Esophagus mucosa (tissue), 1 donor: ENCODE results near the gene ZNF683. TPM values are rescaled to one million over a fixed set of nuclear protein-coding genes. Genes with fewer than 3 reads are reported as not detected.

ENCODE experiments used
- total RNA-seq: library from RNA; stranded (reverse); gene quantifications from one replicate; pipeline ENCODE4 v1.2.4, GENCODE V29; 2023
- donor health status: DM: yes; HTN: yes; CAD: no.

Gene ZNF683
- total RNA-seq, 1 donor from 2014 or later, result not detected

Other genes with a start within 250 kb of the ZNF683 start
- 0.68 TPM for gene FAM110D, start 213.7 kb downstream of the ZNF683 start, total RNA-seq
- gene C1orf232, start 203.8 kb downstream of the ZNF683 start, total RNA-seq, result not detected
- 37.9 TPM for gene ZNF593, start 202.8 kb downstream of the ZNF683 start, total RNA-seq
- gene ZNF593OS, start 200.9 kb downstream of the ZNF683 start, total RNA-seq, result 0.16 TPM
- 19.7 TPM for gene CNKSR1, start 195.3 kb downstream of the ZNF683 start, total RNA-seq
- not detected for gene CATSPER4, start 182.1 kb downstream of the ZNF683 start, total RNA-seq
- 8.7 TPM for gene CEP85, start 138.6 kb downstream of the ZNF683 start, total RNA-seq
- gene SH3BGRL3, start 92.7 kb downstream of the ZNF683 start, total RNA-seq, result 242 TPM
- 7.2 TPM for gene UBXN11, start 66.1 kb downstream of the ZNF683 start, total RNA-seq
- 7.5 TPM for gene CD52, start 54.8 kb downstream of the ZNF683 start, total RNA-seq
- gene CRYBG2, start 18.6 kb downstream of the ZNF683 start, total RNA-seq, result 111 TPM
- not detected for gene LIN28A, start 38.1 kb upstream of the ZNF683 start, total RNA-seq
- gene DHDDS, start 59.6 kb upstream of the ZNF683 start, total RNA-seq, result 37.1 TPM
- 336 TPM for gene HMGN2, start 99.7 kb upstream of the ZNF683 start, total RNA-seq
- gene RPS6KA1, start 157.0 kb upstream of the ZNF683 start, total RNA-seq, result 27.3 TPM